Stimulated activated CD8-positive, alpha-beta memory T cell treated with anti-CD3 and anti-CD28 coated beads, Interleukin-12 subunit alpha, Interleukin-12 subunit beta, amount 100 ng/mL, for 1 hour (primary cell): Measurements from ENCODE around the gene UBE2G1.
"Not testable (repeated sequence)": the region's sequence is repeated elsewhere in the genome, so short reads cannot be mapped to it uniquely, and the experiment has no call there.

Experiments
- DNase-seq: peaks from one replicate; pipeline ENCODE4 v3.0.0-alpha.2; 2020; ENCODE audit warnings: low read depth

Gene UBE2G1

DNA sequence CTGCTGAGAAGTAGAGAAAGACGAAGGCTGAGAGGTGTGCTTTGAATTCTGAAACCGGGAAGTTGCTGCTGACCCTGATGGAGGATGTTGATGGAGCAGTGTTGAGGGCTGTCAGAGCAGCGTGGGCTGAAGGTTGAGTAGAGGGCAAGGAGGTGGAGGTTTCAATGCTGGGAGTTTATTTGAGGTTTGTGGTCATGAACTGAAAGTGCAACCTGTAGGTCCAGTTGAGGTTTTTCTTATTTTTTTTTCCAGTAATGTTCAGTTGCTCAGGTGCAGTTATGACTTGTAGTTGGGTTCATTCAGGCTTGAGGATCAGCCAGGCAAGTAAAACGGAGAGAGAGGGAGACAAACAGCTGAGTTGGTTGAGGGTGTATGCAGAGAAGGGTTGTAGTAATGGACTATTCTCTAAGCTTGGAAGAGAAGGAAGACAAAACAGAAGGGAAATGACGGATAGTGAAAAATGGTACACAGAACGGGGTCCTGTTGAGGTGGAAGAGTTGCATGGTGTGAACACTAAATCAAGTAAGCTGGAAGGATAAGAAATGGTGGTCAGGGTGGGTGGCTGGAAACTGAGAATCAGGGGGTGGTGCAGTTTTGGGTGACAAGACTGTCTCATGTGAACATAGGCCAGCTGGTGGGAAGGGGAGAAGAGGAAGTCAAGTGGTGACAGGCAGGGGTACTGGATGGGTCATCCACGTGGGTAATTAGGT lies 8.7 kb upstream of the UBE2G1 start:
- no peak for DNase-seq

GRCh38 chr17:4369557-4370230 lies 3.2 kb upstream of the UBE2G1 start:
- no peak for DNase-seq

DNA sequence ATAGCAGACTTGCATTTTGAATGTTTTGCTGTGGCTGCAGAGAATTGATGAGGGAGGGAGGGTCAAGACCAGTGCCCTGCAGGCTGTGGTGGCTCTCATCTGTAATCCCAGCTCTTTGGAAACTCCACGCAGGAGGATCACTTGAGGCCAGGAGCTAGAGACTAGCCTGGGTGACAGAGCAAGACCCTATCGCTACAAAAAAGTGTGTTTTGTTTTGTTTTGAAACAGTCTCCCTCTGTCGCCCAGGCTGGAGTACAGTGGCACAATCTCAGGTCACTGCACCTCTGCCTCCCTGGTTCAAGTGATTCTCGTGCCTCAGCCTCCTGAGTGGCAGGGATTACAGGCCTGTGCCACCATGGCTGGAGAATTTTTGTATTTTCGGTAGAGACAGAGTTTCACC lies 1.9 kb upstream of the UBE2G1 start:
- no peak for DNase-seq

GRCh38 chr17:4367177-4367576 lies 702 bp upstream of the UBE2G1 start:
- DNase-seq = not testable (repeated sequence)

- no peak for DNase-seq
Measured at GRCh38 chr17:4365628-4366326, 698 bp downstream of the UBE2G1 start.

DNA sequence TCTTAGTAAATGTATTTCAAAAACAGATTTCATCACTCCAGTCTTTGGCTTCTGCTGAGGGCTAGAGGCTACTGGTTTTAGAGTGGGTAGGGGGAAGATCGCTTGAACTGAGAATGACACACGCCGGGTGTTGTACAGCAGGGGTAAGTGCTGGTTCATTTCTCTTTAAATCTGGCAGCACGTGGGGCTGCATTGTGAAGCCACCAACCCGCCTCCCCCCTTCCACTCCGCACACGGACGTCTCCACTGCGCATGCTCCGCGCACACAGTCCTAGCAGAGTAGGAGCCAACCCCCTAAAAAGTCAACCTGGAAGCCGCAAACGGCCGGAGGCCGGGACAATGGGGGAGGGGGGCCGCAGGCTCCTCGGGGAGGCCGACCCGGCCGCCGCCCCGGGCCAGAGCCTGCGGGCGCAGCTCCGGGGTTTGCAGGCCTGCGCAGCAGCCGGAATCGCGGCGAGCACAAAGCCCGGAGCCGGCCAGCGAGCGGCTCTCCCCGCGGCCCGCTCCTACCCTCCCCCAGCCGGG lies 1.3 kb downstream of the UBE2G1 start:
- peak; percentile 82 for DNase-seq

GRCh38 chr17:4364622-4365041 lies 1.8 kb downstream of the UBE2G1 start:
- no peak for DNase-seq

DNA sequence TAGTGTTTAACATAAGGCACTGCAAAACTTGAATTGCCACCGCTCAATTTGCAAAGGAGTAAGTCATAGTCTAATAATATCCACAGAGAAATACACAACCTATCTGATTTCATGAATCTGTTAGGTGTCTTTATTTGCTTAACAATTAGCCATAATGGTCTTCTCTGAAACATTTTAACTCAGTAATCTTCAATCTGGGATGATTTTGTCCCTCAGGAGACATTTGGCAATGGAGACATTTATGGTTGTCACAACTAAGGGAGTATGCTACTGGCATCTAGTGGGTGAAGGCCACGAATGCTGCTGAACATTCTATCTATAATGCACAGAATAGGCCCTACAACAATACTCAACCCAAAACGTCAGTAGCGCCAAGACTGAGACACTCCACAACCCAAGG lies 4.3 kb downstream of the UBE2G1 start:
- no peak for DNase-seq

GRCh38 chr17:4358154-4358553 lies 8.3 kb downstream of the UBE2G1 start:
- no peak for DNase-seq

DNA sequence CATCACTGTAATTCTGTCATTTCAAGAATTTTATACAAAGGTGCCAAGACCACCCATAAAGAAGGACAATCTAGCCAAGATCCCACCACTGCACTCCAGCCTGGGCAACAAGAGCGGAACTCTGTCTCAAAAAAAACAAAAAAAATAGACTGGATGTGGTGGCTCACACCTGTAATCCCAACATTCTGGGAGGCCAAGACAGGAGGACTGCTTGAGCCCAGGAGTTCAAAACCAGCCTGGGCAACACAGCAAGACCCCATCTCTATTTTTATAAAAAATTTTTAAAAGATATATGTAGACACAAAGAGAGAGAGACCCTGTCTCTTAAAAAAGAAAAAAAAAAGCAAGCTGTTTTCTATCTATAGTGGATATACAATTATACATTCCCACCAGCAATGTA lies 8.8 kb downstream of the UBE2G1 start:
- DNase-seq = no peak

DNA sequence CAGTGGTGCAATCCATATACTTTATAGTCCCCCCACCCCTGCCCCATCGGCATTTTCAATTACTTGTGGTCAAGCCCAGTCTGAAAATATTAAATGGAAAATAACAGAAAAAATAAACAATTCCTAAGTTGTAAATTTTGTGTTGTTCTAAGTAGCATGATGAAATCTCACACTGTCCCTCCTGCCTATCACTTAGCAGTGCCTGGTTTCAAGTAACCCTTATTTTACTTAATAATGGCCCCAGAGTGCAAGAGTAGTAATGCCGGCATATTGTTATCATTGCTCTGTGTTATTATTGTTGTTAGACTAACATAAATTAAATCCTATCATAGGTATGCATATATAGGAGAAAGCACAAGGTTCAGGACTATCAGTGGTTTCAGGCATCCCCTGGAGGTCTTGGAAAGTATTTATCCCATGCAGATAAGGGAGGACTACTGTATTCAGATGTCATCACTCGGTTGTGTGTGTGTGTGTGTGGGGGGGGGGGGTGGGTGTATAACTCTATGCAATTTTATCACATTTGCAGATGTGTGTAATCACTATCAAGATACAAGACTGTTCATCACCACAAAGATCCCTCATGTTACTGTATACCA lies 9.3 kb downstream of the UBE2G1 start:
- DNase-seq = no peak

- no peak for DNase-seq
Measured at GRCh38 chr17:4354862-4355514, 11.5 kb downstream of the UBE2G1 start.

- no peak for DNase-seq
Measured at GRCh38 chr17:4354206-4354605, 12.3 kb downstream of the UBE2G1 start.

DNA sequence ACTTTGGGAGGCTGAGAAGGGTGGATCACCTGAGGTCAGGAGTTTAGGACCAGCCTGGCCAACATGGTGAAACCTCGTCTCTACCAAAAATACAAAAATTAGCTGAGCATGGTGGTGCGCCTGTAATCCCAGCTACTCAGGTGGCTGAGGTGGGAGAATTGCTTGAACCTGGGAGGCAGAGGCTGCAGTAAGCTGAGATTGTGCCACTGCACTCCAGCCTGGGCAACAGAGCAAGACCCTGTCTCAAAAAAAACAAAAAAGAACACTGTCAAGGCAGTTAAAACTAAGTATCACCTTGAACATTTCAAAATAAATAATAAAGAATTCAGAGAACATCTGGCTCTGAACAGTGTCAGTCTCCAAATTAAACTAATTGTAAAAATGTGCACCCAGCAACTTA lies 16.3 kb downstream of the UBE2G1 start:
- not testable (repeated sequence) for DNase-seq

DNA sequence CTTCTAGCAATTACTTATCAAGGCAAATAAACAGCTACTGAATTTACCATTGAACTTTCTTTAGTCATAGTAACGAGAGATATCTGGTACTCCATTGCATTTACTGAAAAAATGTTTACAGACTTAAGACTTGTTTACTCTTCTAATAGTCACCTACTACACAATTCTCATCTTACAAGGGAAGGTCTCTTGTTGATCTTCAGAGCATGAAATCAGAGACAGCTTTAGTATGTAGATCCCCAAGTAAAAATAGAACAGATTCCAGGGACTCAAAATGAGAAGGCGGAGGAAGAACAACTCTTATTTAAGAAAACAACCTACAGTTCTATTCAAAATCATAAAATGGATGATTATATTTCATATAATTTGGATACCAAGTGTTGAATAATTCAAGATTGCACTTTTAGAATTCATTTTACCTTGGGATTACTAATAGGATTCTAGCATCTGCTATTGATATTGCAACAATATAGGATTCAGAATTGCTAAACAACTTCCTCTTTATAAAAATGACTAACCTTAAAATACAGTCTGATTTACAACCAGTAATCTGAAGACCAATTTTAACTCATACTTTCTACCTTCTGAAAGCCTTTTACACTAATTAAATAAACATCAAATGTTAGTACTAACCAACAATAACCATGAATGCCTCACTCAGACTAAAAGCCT lies 20.8 kb downstream of the UBE2G1 start:
- DNase-seq = no peak

DNA sequence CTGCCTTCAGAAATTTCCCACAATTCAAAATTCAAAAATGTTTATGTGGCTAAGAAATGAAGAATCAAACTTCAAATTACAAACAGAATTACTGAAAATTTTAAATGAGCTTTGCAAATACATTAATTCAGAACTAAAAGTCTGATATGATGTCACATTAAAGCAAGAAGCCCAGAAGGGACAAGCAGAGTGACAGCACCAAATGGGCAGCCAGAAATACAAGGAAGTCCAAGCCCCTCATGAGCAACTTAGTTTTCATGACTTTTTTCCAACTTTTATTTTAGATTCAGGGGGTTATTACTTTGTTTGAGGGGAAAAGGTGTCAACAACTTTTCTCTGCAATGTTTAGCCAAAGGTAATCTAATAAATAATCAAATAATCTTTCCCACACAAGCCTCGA lies 21.5 kb downstream of the UBE2G1 start:
- DNase-seq = no peak

GRCh38 chr17:4342535-4342934 lies 23.9 kb downstream of the UBE2G1 start:
- no peak for DNase-seq

DNA sequence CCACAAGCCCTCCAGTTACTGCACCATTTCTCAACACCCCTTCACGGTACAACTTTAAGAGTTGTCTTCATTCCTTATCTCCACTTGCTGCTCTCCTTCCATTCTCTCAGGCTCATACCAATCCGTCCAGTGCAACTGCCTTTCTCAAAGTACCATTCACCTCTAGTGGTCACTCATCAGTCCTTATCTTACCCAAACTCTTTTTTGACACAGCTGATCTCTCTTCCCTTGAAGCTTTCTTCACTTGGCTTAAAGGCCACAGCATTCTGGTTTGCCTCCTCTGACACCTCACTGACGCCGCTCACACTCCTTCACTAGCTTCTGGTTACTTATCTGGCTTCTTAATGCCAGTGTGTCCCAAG lies 24.9 kb downstream of the UBE2G1 start:
- DNase-seq = no peak

GRCh38 chr17:4340914-4341615 lies 25.4 kb downstream of the UBE2G1 start:
- DNase-seq = no peak

DNA sequence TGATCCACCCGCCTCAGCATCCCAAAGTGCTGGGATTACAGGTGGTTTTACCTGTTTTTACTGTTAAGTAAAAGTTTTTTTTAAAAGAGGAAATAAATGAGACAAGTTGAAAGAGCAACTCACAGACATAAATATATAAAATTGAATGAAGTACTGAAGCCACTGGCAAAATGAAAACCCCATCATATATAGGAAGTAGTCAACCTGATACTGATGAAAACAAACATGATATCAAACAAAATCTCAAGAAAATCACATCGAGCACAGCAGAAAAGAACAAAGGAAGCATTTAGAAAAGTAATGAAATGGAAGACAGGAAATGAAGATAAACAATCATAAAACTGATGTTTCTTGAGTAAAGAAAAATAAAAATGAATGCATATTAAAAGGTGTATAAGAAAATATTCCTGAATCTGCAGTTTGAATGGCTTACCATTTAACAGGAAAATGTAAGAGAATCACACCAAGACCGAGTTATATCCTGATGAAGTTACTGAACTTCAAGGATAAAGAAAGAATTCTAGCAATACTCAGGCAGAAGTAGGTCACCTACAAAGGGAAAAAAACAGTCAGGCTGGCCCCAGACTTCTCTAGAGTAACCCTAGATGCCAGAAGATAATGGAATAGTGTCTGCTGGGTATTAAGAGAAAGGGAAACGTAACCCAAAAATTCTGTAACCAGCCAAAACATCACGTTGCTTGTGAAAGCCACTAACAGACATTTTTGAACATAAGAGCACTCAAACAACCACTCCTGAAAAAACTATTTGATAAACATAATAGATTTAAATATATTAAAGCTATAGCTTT lies 31.5 kb downstream of the UBE2G1 start:
- DNase-seq = no peak
